GM23248 (cell line): ENCODE data around the gene ACSF2. TPM values are rescaled to one million over a fixed set of nuclear protein-coding genes. Genes with fewer than 3 reads are reported as not detected.

Experiments
- DNase-seq: peaks from one replicate; pipeline ENCODE4 v3.0.0-alpha.2; 2015
- H2AFZ ChIP-seq: fragments of 200-600 bp; sonication (generic); 2 replicates; pipeline ENCODE4 v1.6.1; 2016; ENCODE audit warnings: antibody characterized with exemption
- H3F3A ChIP-seq: fragments of 200-600 bp; sonication (generic); 2 replicates; pipeline ENCODE4 v1.6.1; 2016; ENCODE audit warnings: mild to moderate bottlenecking, antibody characterized with exemption, mixed run types; ENCODE audit not compliant: insufficient read depth
- H3K27ac ChIP-seq: fragments of 200-600 bp; sonication (generic); 2 replicates; pipeline ENCODE4 v1.5.1; 2016; ENCODE audit warnings: mild to moderate bottlenecking
- H3K27me3 ChIP-seq: fragments of 200-600 bp; sonication (generic); replicated peaks from 2 replicates; pipeline ENCODE4 v1.6.1; 2016; ENCODE audit warnings: mild to moderate bottlenecking; ENCODE audit not compliant: insufficient read depth
- H3K36me3 ChIP-seq: fragments of 200-600 bp; sonication (generic); 2 replicates; pipeline ENCODE4 v1.6.1; 2016; ENCODE audit warnings: low read depth, mild to moderate bottlenecking
- H3K4me1 ChIP-seq: fragments of 200-600 bp; sonication (generic); 2 replicates; pipeline ENCODE4 v1.6.1; 2016; ENCODE audit warnings: mild to moderate bottlenecking; ENCODE audit not compliant: insufficient read depth
- H3K4me2 ChIP-seq: fragments of 200-600 bp; sonication (generic); one replicate; pipeline ENCODE4 v1.6.1; 2016; ENCODE audit warnings: mild to moderate bottlenecking; ENCODE audit not compliant: unreplicated experiment
- H3K4me3 ChIP-seq: fragments of 200-600 bp; sonication (generic); 2 replicates; pipeline ENCODE4 v1.5.1; 2016; ENCODE audit warnings: mild to moderate bottlenecking
- H3K79me2 ChIP-seq: fragments of 200-600 bp; sonication (generic); 2 replicates; pipeline ENCODE4 v1.6.1; 2016; ENCODE audit warnings: mild to moderate bottlenecking; ENCODE audit not compliant: insufficient read depth
- H3K9ac ChIP-seq: fragments of 200-600 bp; sonication (generic); 2 replicates; pipeline ENCODE4 v1.6.1; 2016; ENCODE audit warnings: mild to moderate bottlenecking
- H3K9me2 ChIP-seq: fragments of 200-600 bp; sonication (generic); 2 replicates; pipeline ENCODE4 v1.6.1; 2016; ENCODE audit warnings: mixed run types, mild to moderate bottlenecking, moderate library complexity; ENCODE audit not compliant: insufficient read depth
- H3K9me3 ChIP-seq: fragments of 200-600 bp; sonication (generic); one replicate; pipeline ENCODE4 v1.6.1; 2017; ENCODE audit warnings: low read depth
- H4K20me1 ChIP-seq: fragments of 200-600 bp; sonication (generic); 2 replicates; pipeline ENCODE4 v1.6.0; 2016; ENCODE audit not compliant: insufficient read depth
- EZH2 ChIP-seq: fragments of 200-600 bp; sonication (generic); IDR thresholded peaks from 2 replicates; pipeline ENCODE4 v1.6.1; 2018; ENCODE audit warnings: antibody characterized with exemption, mild to moderate bottlenecking; ENCODE audit not compliant: insufficient read depth, poor library complexity, severe bottlenecking
- EZH2phosphoT487 ChIP-seq: fragments of 200-600 bp; sonication (generic); IDR thresholded peaks from 2 replicates; pipeline ENCODE4 v1.6.1; 2018; ENCODE audit warnings: antibody characterized with exemption, moderate library complexity, mild to moderate bottlenecking, low read depth; ENCODE audit not compliant: insufficient read depth
- WGBS, 2 experiments: methylation state at CpG; one replicate each; pipeline ENCODE4 v1.1.6; 2015 to 2017; ENCODE audit warnings: low lambda C conversion rate in 2 of 2, low coverage in 1 of 2; ENCODE audit errors: missing lambda C conversion rate in 2 of 2; 5-methylcytosine and 5-hydroxymethylcytosine counted together
- in situ Hi-C: fragments of 300-500 bp; cut with MboI; formaldehyde crosslinking; loops from 2 replicates; pipeline ENCODE4 v1.15.0; 2020
- polyA plus RNA-seq: library from polyadenylated mRNA; unstranded; fragments of >200 nt; fragmentation: Nextera tagmentation; extraction: Ambion mirVana; gene quantifications from 2 replicates; pipeline ENCODE4 v1.2.1, GENCODE V29; 2016
- total RNA-seq: library from RNA; depleted of rRNA; stranded (reverse); fragments of >200 nt; shearing (Covaris generic); gene quantifications from 2 replicates; pipeline ENCODE4 v1.2.3, GENCODE V29; 2014

Gene ACSF2
- total and polyA plus RNA-seq, 2 experiments from 2014 or later = 3.7 to 8.6 TPM

GRCh38 chr17:50420419-50421112, 5.5 kb upstream of the ACSF2 start:
- Histone ChIP-seq H3K9ac (peak overlapping the region; percentile 62), H3K79me2 (no peaks in the 10 kb centered on the region), H3K4me2 (peak overlapping the region; percentile 67), H2AFZ (peak overlapping the region; percentile 82), H3K9me2 (no peaks in the 10 kb centered on the region), H3K36me3 (no peaks in the 10 kb centered on the region), H3K4me3 (peak overlapping the region; percentile 57; the same call in 1 of the 2 replicates), H3K4me1 (peaks cover 20% of the 10 kb centered on the region), H3F3A (peaks cover 18% of the 10 kb centered on the region), H3K27me3 (no peaks in the 10 kb centered on the region), H4K20me1 (no peaks in the 10 kb centered on the region), H3K9me3 (no peaks in the 10 kb centered on the region), H3K27ac (peak overlapping the region; percentile 42)
- TF ChIP-seq EZH2phosphoT487 (no peak), EZH2 (no peak)
- peak; percentile 70 for DNase-seq
- in situ Hi-C loops = no loop called here
- 39 to 50% methylated on average over 6 of the region's 6 CpGs for WGBS, 2 experiments

- H3K27ac ChIP-seq = peak overlapping the region; percentile 42
- H3K9me2 ChIP-seq = no peaks in the 10 kb centered on the region
- no peaks in the 10 kb centered on the region for H3K27me3 ChIP-seq
- no peak for TF ChIP-seq EZH2phosphoT487
- TF ChIP-seq EZH2 = no peak
- H3F3A ChIP-seq = peaks cover 19% of the 10 kb centered on the region
- peak overlapping the region; percentile 82 for H2AFZ ChIP-seq
- no peaks in the 10 kb centered on the region for H3K36me3 ChIP-seq
- H3K4me2 ChIP-seq = peak overlapping the region; percentile 67
- peak overlapping the region; percentile 57 for H3K4me3 ChIP-seq
- H3K9me3 ChIP-seq = no peaks in the 10 kb centered on the region
- in situ Hi-C loops = no loop called here
- no peaks in the 10 kb centered on the region for H3K79me2 ChIP-seq
- H4K20me1 ChIP-seq = no peaks in the 10 kb centered on the region
- peak overlapping the region; percentile 62 for H3K9ac ChIP-seq
- H3K4me1 ChIP-seq = peaks cover 20% of the 10 kb centered on the region
- WGBS, 2 experiments = 21 to 26% methylated on average over 3 of the region's 3 CpGs
- DNase-seq = peak; percentile 32
Measured at GRCh38 chr17:50421308-50422051, 4.5 kb upstream of the ACSF2 start.

GRCh38 chr17:50422738-50423137, 3.3 kb upstream of the ACSF2 start:
- in situ Hi-C loops = no loop called here
- H2AFZ ChIP-seq = no peak overlapping the region
- TF ChIP-seq EZH2phosphoT487 (no peak), EZH2 (no peak)

GRCh38 chr17:50423553-50424159, 2.4 kb upstream of the ACSF2 start:
- H3K9me3 ChIP-seq = no peaks in the 10 kb centered on the region
- 34 to 45% methylated on average over 6 of the region's 6 CpGs for WGBS, 2 experiments
- H2AFZ ChIP-seq = no peak overlapping the region
- H3F3A ChIP-seq = peaks cover 25% of the 10 kb centered on the region
- H3K27me3 ChIP-seq = no peaks in the 10 kb centered on the region
- no peak overlapping the region for H3K27ac ChIP-seq
- no peaks in the 10 kb centered on the region for H4K20me1 ChIP-seq
- no peak for TF ChIP-seq EZH2
- no peak for TF ChIP-seq EZH2phosphoT487
- H3K4me2 ChIP-seq = no peak overlapping the region
- H3K36me3 ChIP-seq = no peaks in the 10 kb centered on the region
- DNase-seq = peak; percentile 66
- H3K4me1 ChIP-seq = peaks cover 23% of the 10 kb centered on the region
- no peaks in the 10 kb centered on the region for H3K9me2 ChIP-seq
- H3K79me2 ChIP-seq = no peaks in the 10 kb centered on the region
- H3K4me3 ChIP-seq = no peak overlapping the region
- in situ Hi-C loops = no loop called here
- H3K9ac ChIP-seq = no peak overlapping the region

More at GRCh38 chr17:50422738-50423137, 3.3 kb upstream of the ACSF2 start:
- Histone ChIP-seq H3K4me1 (peaks cover 23% of the 10 kb centered on the region), H3K27ac (no peak overlapping the region), H3K4me3 (no peak overlapping the region), H3K79me2 (no peaks in the 10 kb centered on the region), H3K4me2 (no peak overlapping the region), H3K9ac (no peak overlapping the region), H3F3A (peaks cover 25% of the 10 kb centered on the region), H4K20me1 (no peaks in the 10 kb centered on the region), H3K27me3 (no peaks in the 10 kb centered on the region), H3K36me3 (no peaks in the 10 kb centered on the region), H3K9me3 (no peaks in the 10 kb centered on the region), H3K9me2 (no peaks in the 10 kb centered on the region)
- DNase-seq = no peak
- WGBS, 2 experiments = 94 to 98% methylated on average over 2 of the region's 2 CpGs
